GM23248 (cell line): ENCODE measurements around the gene GDF9. TPM values are rescaled to one million over a fixed set of nuclear protein-coding genes. Genes with fewer than 3 reads are reported as not detected.

Experiments
- DNase-seq: peaks from one replicate; pipeline ENCODE4 v3.0.0-alpha.2; 2015
- H2AFZ ChIP-seq: fragments of 200-600 bp; sonication (generic); 2 replicates; pipeline ENCODE4 v1.6.1; 2016; ENCODE audit warnings: antibody characterized with exemption
- H3F3A ChIP-seq: fragments of 200-600 bp; sonication (generic); 2 replicates; pipeline ENCODE4 v1.6.1; 2016; ENCODE audit warnings: mild to moderate bottlenecking, antibody characterized with exemption, mixed run types; ENCODE audit not compliant: insufficient read depth
- H3K27ac ChIP-seq: fragments of 200-600 bp; sonication (generic); 2 replicates; pipeline ENCODE4 v1.5.1; 2016; ENCODE audit warnings: mild to moderate bottlenecking
- H3K27me3 ChIP-seq: fragments of 200-600 bp; sonication (generic); replicated peaks from 2 replicates; pipeline ENCODE4 v1.6.1; 2016; ENCODE audit warnings: mild to moderate bottlenecking; ENCODE audit not compliant: insufficient read depth
- H3K36me3 ChIP-seq: fragments of 200-600 bp; sonication (generic); 2 replicates; pipeline ENCODE4 v1.6.1; 2016; ENCODE audit warnings: low read depth, mild to moderate bottlenecking
- H3K4me1 ChIP-seq: fragments of 200-600 bp; sonication (generic); 2 replicates; pipeline ENCODE4 v1.6.1; 2016; ENCODE audit warnings: mild to moderate bottlenecking; ENCODE audit not compliant: insufficient read depth
- H3K4me2 ChIP-seq: fragments of 200-600 bp; sonication (generic); one replicate; pipeline ENCODE4 v1.6.1; 2016; ENCODE audit warnings: mild to moderate bottlenecking; ENCODE audit not compliant: unreplicated experiment
- H3K4me3 ChIP-seq: fragments of 200-600 bp; sonication (generic); 2 replicates; pipeline ENCODE4 v1.5.1; 2016; ENCODE audit warnings: mild to moderate bottlenecking
- H3K79me2 ChIP-seq: fragments of 200-600 bp; sonication (generic); 2 replicates; pipeline ENCODE4 v1.6.1; 2016; ENCODE audit warnings: mild to moderate bottlenecking; ENCODE audit not compliant: insufficient read depth
- H3K9ac ChIP-seq: fragments of 200-600 bp; sonication (generic); 2 replicates; pipeline ENCODE4 v1.6.1; 2016; ENCODE audit warnings: mild to moderate bottlenecking
- H3K9me2 ChIP-seq: fragments of 200-600 bp; sonication (generic); 2 replicates; pipeline ENCODE4 v1.6.1; 2016; ENCODE audit warnings: mixed run types, mild to moderate bottlenecking, moderate library complexity; ENCODE audit not compliant: insufficient read depth
- H3K9me3 ChIP-seq: fragments of 200-600 bp; sonication (generic); one replicate; pipeline ENCODE4 v1.6.1; 2017; ENCODE audit warnings: low read depth
- H4K20me1 ChIP-seq: fragments of 200-600 bp; sonication (generic); 2 replicates; pipeline ENCODE4 v1.6.0; 2016; ENCODE audit not compliant: insufficient read depth
- EZH2 ChIP-seq: fragments of 200-600 bp; sonication (generic); IDR thresholded peaks from 2 replicates; pipeline ENCODE4 v1.6.1; 2018; ENCODE audit warnings: antibody characterized with exemption, mild to moderate bottlenecking; ENCODE audit not compliant: insufficient read depth, poor library complexity, severe bottlenecking
- EZH2phosphoT487 ChIP-seq: fragments of 200-600 bp; sonication (generic); IDR thresholded peaks from 2 replicates; pipeline ENCODE4 v1.6.1; 2018; ENCODE audit warnings: antibody characterized with exemption, moderate library complexity, mild to moderate bottlenecking, low read depth; ENCODE audit not compliant: insufficient read depth
- WGBS, 2 experiments: methylation state at CpG; one replicate each; pipeline ENCODE4 v1.1.6; 2015 to 2017; ENCODE audit warnings: low lambda C conversion rate in 2 of 2, low coverage in 1 of 2; ENCODE audit errors: missing lambda C conversion rate in 2 of 2; 5-methylcytosine and 5-hydroxymethylcytosine counted together
- in situ Hi-C: fragments of 300-500 bp; cut with MboI; formaldehyde crosslinking; loops from 2 replicates; pipeline ENCODE4 v1.15.0; 2020
- polyA plus RNA-seq: library from polyadenylated mRNA; unstranded; fragments of >200 nt; fragmentation: Nextera tagmentation; extraction: Ambion mirVana; gene quantifications from 2 replicates; pipeline ENCODE4 v1.2.1, GENCODE V29; 2016
- total RNA-seq: library from RNA; depleted of rRNA; stranded (reverse); fragments of >200 nt; shearing (Covaris generic); gene quantifications from 2 replicates; pipeline ENCODE4 v1.2.3, GENCODE V29; 2014

Gene GDF9
- total and polyA plus RNA-seq, 2 experiments from 2014 or later = 0.32 TPM; not detected in 1

DNA sequence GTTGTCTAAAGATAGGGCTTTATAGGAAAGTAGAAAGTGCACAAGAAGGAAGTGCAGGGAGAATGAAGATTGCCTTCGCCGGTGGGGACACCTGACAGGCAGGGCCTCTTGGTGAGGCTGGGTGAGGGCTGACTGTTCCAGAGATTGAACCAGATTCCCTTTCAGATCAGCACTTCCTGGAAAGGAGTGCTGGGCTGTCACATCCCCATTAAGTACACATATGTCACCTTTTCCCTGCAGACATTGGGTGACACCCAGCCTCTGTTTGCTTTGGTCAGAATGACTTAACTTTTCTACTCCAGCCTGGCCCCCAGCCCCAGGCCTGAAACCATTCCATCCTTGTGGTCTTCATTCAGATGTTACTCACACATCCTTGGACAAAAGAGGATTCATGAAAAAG is 28.4 kb downstream of the GDF9 start:
- H2AFZ ChIP-seq = no peak overlapping the region

GRCh38 chr5:132836852-132837251 is 29.4 kb downstream of the GDF9 start:
- Histone ChIP-seq H3K9me2 (no peaks in the 10 kb centered on the region), H4K20me1 (no peaks in the 10 kb centered on the region), H3K9me3 (no peaks in the 10 kb centered on the region), H3K4me3 (no peak overlapping the region), H2AFZ (no peak overlapping the region), H3K79me2 (no peaks in the 10 kb centered on the region), H3K27me3 (no peaks in the 10 kb centered on the region), H3K27ac (no peak overlapping the region), H3F3A (peaks cover 13% of the 10 kb centered on the region; the same call in 1 of the 2 replicates), H3K4me2 (no peak overlapping the region), H3K36me3 (no peaks in the 10 kb centered on the region), H3K4me1 (peaks cover 14% of the 10 kb centered on the region), H3K9ac (no peak overlapping the region)
- 100% methylated on average over 1 of the region's 1 CpG for WGBS, 2 experiments
- no peak for TF ChIP-seq EZH2phosphoT487
- no peak for TF ChIP-seq EZH2
- in situ Hi-C loops = no loop called here
- DNase-seq = no peak

More for the DNA sequence above, 28.4 kb downstream of the GDF9 start:
- Histone ChIP-seq H3K36me3 (no peaks in the 10 kb centered on the region), H3K4me2 (no peak overlapping the region), H3K79me2 (no peaks in the 10 kb centered on the region), H3K27ac (no peak overlapping the region), H3F3A (peaks cover 13% of the 10 kb centered on the region; the same call in 1 of the 2 replicates), H3K9me3 (no peaks in the 10 kb centered on the region), H3K9me2 (no peaks in the 10 kb centered on the region), H3K9ac (no peak overlapping the region), H3K27me3 (no peaks in the 10 kb centered on the region), H4K20me1 (no peaks in the 10 kb centered on the region), H3K4me1 (peaks cover 14% of the 10 kb centered on the region), H3K4me3 (no peak overlapping the region)
- no peak for DNase-seq
- in situ Hi-C loops = no loop called here
- WGBS, 2 experiments = 64 to 84% methylated on average over 2 of the region's 2 CpGs
- no peak for TF ChIP-seq EZH2
- TF ChIP-seq EZH2phosphoT487 = no peak

DNA sequence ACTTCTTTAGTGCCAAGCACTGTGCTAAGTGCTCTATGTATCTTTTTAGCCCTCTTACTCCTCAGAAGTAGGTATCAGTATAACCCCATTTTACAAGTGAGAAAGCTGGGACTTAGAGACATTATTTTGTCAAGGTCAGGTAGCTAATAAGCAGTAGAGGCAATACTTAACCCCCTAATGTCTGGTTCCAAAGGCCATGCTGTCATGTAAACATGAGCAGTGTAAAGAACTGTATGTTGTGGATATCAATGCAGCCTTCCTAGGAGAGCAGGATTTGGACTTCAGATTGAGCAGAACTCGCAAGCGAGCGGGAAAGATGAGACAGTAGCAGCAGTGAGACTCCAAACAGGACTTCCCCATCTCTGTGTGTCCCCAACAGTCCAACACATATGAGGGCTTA is 32.2 kb downstream of the GDF9 start:
- in situ Hi-C loops = no loop called here

GRCh38 chr5:132832612-132833011 is 33.7 kb downstream of the GDF9 start:
- H3K9me3 ChIP-seq = no peaks in the 10 kb centered on the region
- no peak overlapping the region for H2AFZ ChIP-seq
- no peak for TF ChIP-seq EZH2
- TF ChIP-seq EZH2phosphoT487 = no peak
- H3K4me1 ChIP-seq = peaks cover 4% of the 10 kb centered on the region; the same call in 1 of the 2 replicates
- no peaks in the 10 kb centered on the region for H3K36me3 ChIP-seq
- H3K27ac ChIP-seq = no peak overlapping the region
- no peaks in the 10 kb centered on the region for H3K27me3 ChIP-seq
- no peak overlapping the region for H3K4me3 ChIP-seq
- DNase-seq = no peak
- no peak overlapping the region for H3K4me2 ChIP-seq
- no peaks in the 10 kb centered on the region for H4K20me1 ChIP-seq
- H3K9ac ChIP-seq = no peak overlapping the region
- in situ Hi-C loops = no loop called here
- 91 to 96% methylated on average over 5 of the region's 5 CpGs for WGBS, 2 experiments
- no peaks in the 10 kb centered on the region for H3K9me2 ChIP-seq
- H3K79me2 ChIP-seq = peaks cover 11% of the 10 kb centered on the region; the same call in 1 of the 2 replicates
- H3F3A ChIP-seq = no peaks in the 10 kb centered on the region

More for the DNA sequence above, 32.2 kb downstream of the GDF9 start:
- WGBS, 2 experiments = 97 to 100% methylated on average over 3 of the region's 3 CpGs
- no peaks in the 10 kb centered on the region for H4K20me1 ChIP-seq
- H3K4me1 ChIP-seq = peaks cover 4% of the 10 kb centered on the region; the same call in 1 of the 2 replicates
- DNase-seq = no peak
- H3K79me2 ChIP-seq = peaks cover 7% of the 10 kb centered on the region; the same call in 1 of the 2 replicates
- H3K9ac ChIP-seq = no peak overlapping the region
- H2AFZ ChIP-seq = no peak overlapping the region
- H3K27ac ChIP-seq = no peak overlapping the region
- TF ChIP-seq EZH2 (no peak), EZH2phosphoT487 (no peak)
- no peak overlapping the region for H3K4me2 ChIP-seq
- H3K36me3 ChIP-seq = no peaks in the 10 kb centered on the region
- H3K9me2 ChIP-seq = no peaks in the 10 kb centered on the region
- no peaks in the 10 kb centered on the region for H3F3A ChIP-seq
- no peaks in the 10 kb centered on the region for H3K27me3 ChIP-seq
- no peaks in the 10 kb centered on the region for H3K9me3 ChIP-seq
- H3K4me3 ChIP-seq = no peak overlapping the region
